Measurements from ENCODE around the gene TIMP1.

TIMP1 gene

GRCh38 chrX:47573341-47574075 is 8.7 kb upstream of the TIMP1 start:
- no peak for DNase-seq (ENCODE audit: low read depth in 2 of 2)

- no peak for DNase-seq (ENCODE audit: low read depth in 2 of 2)
Measured at GRCh38 chrX:47574076-47574546, 8.1 kb upstream of the TIMP1 start.

- DNase-seq (ENCODE audit: low read depth in 2 of 2), result no peak
Measured at GRCh38 chrX:47574547-47575301, 7.5 kb upstream of the TIMP1 start.

- DNase-seq (ENCODE audit: low read depth in 2 of 2), result no peak
Measured at GRCh38 chrX:47576021-47576898, 6.0 kb upstream of the TIMP1 start.

GRCh38 chrX:47577424-47577823 is 4.8 kb upstream of the TIMP1 start:
- DNase-seq (ENCODE audit: low read depth in 2 of 2), result no peak

- DNase-seq (ENCODE audit: low read depth in 2 of 2), result no peak
Measured at GRCh38 chrX:47577901-47578300, 4.3 kb upstream of the TIMP1 start.

- DNase-seq (ENCODE audit: low read depth in 2 of 2), result no peak
Measured at GRCh38 chrX:47578692-47579091, 3.5 kb upstream of the TIMP1 start.

GRCh38 chrX:47579537-47579936 is 2.7 kb upstream of the TIMP1 start:
- no peak for DNase-seq (ENCODE audit: low read depth in 2 of 2)

GRCh38 chrX:47583240-47583861 is 1.1 kb downstream of the TIMP1 start:
- DNase-seq (ENCODE audit: low read depth in 2 of 2), result no peak

- DNase-seq (ENCODE audit: low read depth in 2 of 2), result no peak
Measured at GRCh38 chrX:47584714-47585113, 2.5 kb downstream of the TIMP1 start.

- DNase-seq (ENCODE audit: low read depth in 2 of 2), result no peak
Measured at GRCh38 chrX:47585273-47585672, 3.0 kb downstream of the TIMP1 start.

GRCh38 chrX:47586043-47586787 is 4.0 kb downstream of the TIMP1 start:
- no peak for DNase-seq (ENCODE audit: low read depth in 2 of 2)

- no peak for DNase-seq (ENCODE audit: low read depth in 2 of 2)
Measured at GRCh38 chrX:47587091-47587891, 5.1 kb downstream of the TIMP1 start.

GRCh38 chrX:47587906-47588735 is 5.9 kb downstream of the TIMP1 start:
- DNase-seq (ENCODE audit: low read depth in 2 of 2), result no peak

- no peak for DNase-seq (ENCODE audit: low read depth in 2 of 2)
Measured at GRCh38 chrX:47590984-47591383, 8.7 kb downstream of the TIMP1 start.

GRCh38 chrX:47593522-47593921 is 11.3 kb downstream of the TIMP1 start:
- DNase-seq (ENCODE audit: low read depth in 2 of 2), result no peak

GRCh38 chrX:47595716-47596251 is 13.5 kb downstream of the TIMP1 start:
- no peak for DNase-seq (ENCODE audit: low read depth in 2 of 2)

- no peak for DNase-seq (ENCODE audit: low read depth in 2 of 2)
Measured at GRCh38 chrX:47596256-47596655, 14.0 kb downstream of the TIMP1 start.

GRCh38 chrX:47597222-47597621 is 15.0 kb downstream of the TIMP1 start:
- DNase-seq (ENCODE audit: low read depth in 2 of 2), result no peak
